Neuronal stem cell (in vitro differentiated cells): Measurements from ENCODE around the gene MRPL54.

ENCODE experiments used
- DNase-seq: peaks from one replicate; pipeline ENCODE4 v3.0.0-alpha.2; 2013; ENCODE audit warnings: low spot score
- H2AFZ ChIP-seq: one replicate; pipeline ENCODE4 v1.6.1; 2013; ENCODE audit warnings: mild to moderate bottlenecking, low read length, inconsistent platforms
- H2AK5ac ChIP-seq: 2 replicates; pipeline ENCODE4 v1.6.1; 2013; ENCODE audit warnings: low read depth, mild to moderate bottlenecking, inconsistent platforms, low read length, moderate library complexity, mixed read lengths
- H2BK120ac ChIP-seq: 2 replicates; pipeline ENCODE4 v1.6.1; 2013; ENCODE audit warnings: low read depth, mild to moderate bottlenecking, inconsistent platforms, low read length, moderate library complexity, mixed read lengths
- H2BK12ac ChIP-seq: one replicate; pipeline ENCODE4 v1.6.1; 2013; ENCODE audit warnings: low read length, inconsistent platforms
- H2BK15ac ChIP-seq: 2 replicates; pipeline ENCODE4 v1.6.1; 2013; ENCODE audit warnings: mild to moderate bottlenecking, low read length, inconsistent platforms, mixed read lengths
- H2BK5ac ChIP-seq: one replicate; pipeline ENCODE4 v1.6.1; 2013; ENCODE audit warnings: inconsistent platforms, mild to moderate bottlenecking, low read length, moderate library complexity
- H3K14ac ChIP-seq: one replicate; pipeline ENCODE4 v1.6.1; 2013; ENCODE audit warnings: low read length, inconsistent platforms
- H3K18ac ChIP-seq: 2 replicates; pipeline ENCODE4 v1.6.1; 2013; ENCODE audit warnings: low read length, inconsistent platforms
- H3K23ac ChIP-seq: 2 replicates; pipeline ENCODE4 v1.6.1; 2013; ENCODE audit warnings: low read depth, mild to moderate bottlenecking, mixed read lengths, low read length, inconsistent platforms; ENCODE audit not compliant: poor library complexity
- H3K27ac ChIP-seq: replicated peaks from 3 replicates; pipeline ENCODE4 v1.5.1; 2013; ENCODE audit warnings: low read length, inconsistent platforms
- H3K27me3 ChIP-seq, 3 experiments: 2 replicates each; pipeline ENCODE4 v1.6.1; 2013; ENCODE audit warnings: low read length in 3 of 3, mild to moderate bottlenecking in 2 of 3, inconsistent platforms in 1 of 3, low read depth in 1 of 3, mixed read lengths in 1 of 3, moderate library complexity in 1 of 3; ENCODE audit not compliant: control insufficient read depth in 3 of 3, insufficient read depth in 3 of 3
- H3K36me3 ChIP-seq, 2 donors: replicated peaks in 1 of 2; 2 replicates each; pipeline ENCODE4 v1.6.1; 2013; ENCODE audit warnings: low read length in 2 of 2; ENCODE audit not compliant: control insufficient read depth in 2 of 2, insufficient read depth in 2 of 2
- H3K4ac ChIP-seq: 2 replicates; pipeline ENCODE4 v1.6.1; 2013; ENCODE audit warnings: inconsistent platforms, mild to moderate bottlenecking, low read length, moderate library complexity
- H3K4me1 ChIP-seq, 2 donors: 1 replicate in 1 of 2; 2 replicates in 1 of 2; pipeline ENCODE4 v1.6.1; 2013; ENCODE audit warnings: low read length in 2 of 2, low read depth in 1 of 2; ENCODE audit not compliant: control insufficient read depth in 2 of 2, insufficient read depth in 1 of 2
- H3K4me2 ChIP-seq: one replicate; pipeline ENCODE4 v1.6.1; 2013; ENCODE audit warnings: mild to moderate bottlenecking, low read length, inconsistent platforms; ENCODE audit not compliant: insufficient read depth, poor library complexity, severe bottlenecking
- H3K4me3 ChIP-seq, 2 donors: 2 replicates each; pipeline ENCODE4 v1.5.1; 2013; ENCODE audit warnings: low read length in 2 of 2, mild to moderate bottlenecking in 2 of 2, inconsistent platforms in 1 of 2, moderate library complexity in 1 of 2
- H3K79me1 ChIP-seq: one replicate; pipeline ENCODE4 v1.6.1; 2013; ENCODE audit warnings: low read depth, mild to moderate bottlenecking, inconsistent platforms, low read length, moderate library complexity
- H3K9ac ChIP-seq: one replicate; pipeline ENCODE4 v1.6.1; 2013; ENCODE audit warnings: mild to moderate bottlenecking, low read depth, low read length, inconsistent platforms; ENCODE audit not compliant: poor library complexity
- H3K9me3 ChIP-seq, 2 donors: replicated peaks in 1 of 2; 2 replicates each; pipeline versions ENCODE3 to v1.6.1; 2013; ENCODE audit warnings: low read length in 2 of 2, mild to moderate bottlenecking in 2 of 2, inconsistent platforms in 1 of 2, low read depth in 1 of 2, mixed read lengths in 1 of 2, moderate library complexity in 1 of 2; ENCODE audit not compliant: control insufficient read depth in 2 of 2, insufficient read depth in 1 of 2
- H4K8ac ChIP-seq: one replicate; pipeline ENCODE4 v1.6.1; 2013; ENCODE audit warnings: low read depth, mild to moderate bottlenecking, inconsistent platforms, low read length, moderate library complexity
- H4K91ac ChIP-seq: one replicate; pipeline ENCODE4 v1.6.1; 2013; ENCODE audit warnings: low read length, low read depth, mild to moderate bottlenecking, inconsistent platforms; ENCODE audit not compliant: poor library complexity
- WGBS, 2 donors: extraction: QIAGEN DNeasy Blood & Tissue Kit; methylation state at CpG; one replicate each; pipeline ENCODE4 v1.1.7; 2013; ENCODE audit warnings: missing lambda C conversion rate in 2 of 2, mixed read lengths in 1 of 2; ENCODE audit not compliant: insufficient read length in 2 of 2, insufficient replicate concordance in 1 of 2; ENCODE audit errors: extremely low coverage in 2 of 2; 5-methylcytosine and 5-hydroxymethylcytosine counted together

Gene MRPL54

DNA sequence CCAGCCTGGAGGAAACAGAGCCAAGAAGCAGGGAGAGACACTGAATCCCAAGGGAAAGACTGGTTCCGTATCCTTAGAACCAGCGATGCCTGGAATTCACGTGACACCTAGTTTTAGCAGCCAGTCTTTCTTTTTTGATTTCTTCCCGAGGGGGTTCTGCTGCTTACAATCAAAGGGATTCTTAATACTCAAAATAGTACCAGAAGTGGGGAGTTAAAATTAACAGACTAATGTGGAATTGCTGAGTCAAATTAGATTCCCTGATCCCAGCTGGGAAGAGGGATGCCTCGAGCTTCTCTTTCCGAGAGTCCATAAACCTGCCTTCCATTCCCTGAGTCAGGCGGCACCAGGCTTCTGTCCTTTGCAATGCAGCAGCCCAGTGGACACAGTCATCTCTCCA is 28.5 kb downstream of the MRPL54 start:
- no peak overlapping the region for H2AFZ ChIP-seq
- no peak overlapping the region for H2BK12ac ChIP-seq

DNA sequence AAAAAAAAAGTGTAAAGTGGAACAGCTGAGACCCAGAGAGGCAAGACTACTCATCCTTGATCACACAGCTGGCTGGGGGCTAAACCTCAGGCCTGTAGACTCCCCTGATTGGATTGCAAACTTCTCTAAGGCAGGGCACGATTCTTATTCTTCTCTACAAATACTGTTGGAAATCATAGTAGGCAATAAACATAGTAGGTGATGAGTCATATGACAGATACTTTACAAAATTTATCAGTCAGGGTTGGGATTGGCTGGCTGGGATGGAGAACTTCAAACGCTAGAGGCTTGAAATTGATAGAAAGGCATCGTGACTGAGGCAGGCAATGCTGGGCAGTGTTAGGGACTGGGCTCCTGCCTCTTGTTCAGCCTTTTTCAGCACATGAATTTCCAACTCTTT is 29.6 kb downstream of the MRPL54 start:
- no peak overlapping the region for H3K27ac ChIP-seq
- no peak overlapping the region for H3K14ac ChIP-seq
- no peak overlapping the region for H3K4me2 ChIP-seq
- H2BK120ac ChIP-seq: no peak overlapping the region
- no peak overlapping the region for H2AK5ac ChIP-seq
- no CpG with 5 or more reads among the region's 3 CpGs for WGBS, 2 donors
- H3K4me1 ChIP-seq: no peaks in the 10 kb centered on the region
- no peak overlapping the region for H4K8ac ChIP-seq
- H3K9ac ChIP-seq: no peak overlapping the region
- DNase-seq: no peak
- H3K4ac ChIP-seq: no peak overlapping the region
- H4K91ac ChIP-seq: no peak overlapping the region
- H3K4me3 ChIP-seq: no peak overlapping the region
- no peak overlapping the region for H2BK12ac ChIP-seq
- peaks cover 0 to 23% (median 0%) of the 10 kb centered on the region in 3 experiments for H3K27me3 ChIP-seq
- H3K36me3 ChIP-seq: no peaks in the 10 kb centered on the region
- H2BK15ac ChIP-seq: no peak overlapping the region
- H3K79me1 ChIP-seq: no peaks in the 10 kb centered on the region
- H2BK5ac ChIP-seq: no peak overlapping the region
- H2AFZ ChIP-seq: no peak overlapping the region
- peaks cover 2 to 8% of the 10 kb centered on the region in 2 donors for H3K9me3 ChIP-seq
- no peak overlapping the region for H3K23ac ChIP-seq
- H3K18ac ChIP-seq: no peak overlapping the region

More for the DNA sequence above, 28.5 kb downstream of the MRPL54 start:
- no peak for DNase-seq
- no peaks in the 10 kb centered on the region for H3K4me1 ChIP-seq
- no peak overlapping the region for H3K14ac ChIP-seq
- H3K4ac ChIP-seq: no peak overlapping the region
- no peak overlapping the region for H4K8ac ChIP-seq
- H3K4me3 ChIP-seq: no peak overlapping the region
- no peaks in the 10 kb centered on the region for H3K36me3 ChIP-seq
- H2AK5ac ChIP-seq: peak overlapping the region; percentile 15
- no peak overlapping the region for H3K18ac ChIP-seq
- no peak overlapping the region for H2BK5ac ChIP-seq
- H3K27ac ChIP-seq: no peak overlapping the region
- H3K4me2 ChIP-seq: no peak overlapping the region
- no peak overlapping the region for H2BK120ac ChIP-seq
- no peaks in the 10 kb centered on the region for H3K79me1 ChIP-seq
- H2BK15ac ChIP-seq: no peak overlapping the region
- WGBS, 2 donors: no CpG with 5 or more reads among the region's 7 CpGs
- H3K9me3 ChIP-seq: peaks cover 2 to 5% of the 10 kb centered on the region in 2 donors
- H3K9ac ChIP-seq: no peak overlapping the region
- no peak overlapping the region for H4K91ac ChIP-seq
- H3K27me3 ChIP-seq: peaks cover 2 to 33% (median 9%) of the 10 kb centered on the region in 3 experiments
- H3K23ac ChIP-seq: no peak overlapping the region

DNA sequence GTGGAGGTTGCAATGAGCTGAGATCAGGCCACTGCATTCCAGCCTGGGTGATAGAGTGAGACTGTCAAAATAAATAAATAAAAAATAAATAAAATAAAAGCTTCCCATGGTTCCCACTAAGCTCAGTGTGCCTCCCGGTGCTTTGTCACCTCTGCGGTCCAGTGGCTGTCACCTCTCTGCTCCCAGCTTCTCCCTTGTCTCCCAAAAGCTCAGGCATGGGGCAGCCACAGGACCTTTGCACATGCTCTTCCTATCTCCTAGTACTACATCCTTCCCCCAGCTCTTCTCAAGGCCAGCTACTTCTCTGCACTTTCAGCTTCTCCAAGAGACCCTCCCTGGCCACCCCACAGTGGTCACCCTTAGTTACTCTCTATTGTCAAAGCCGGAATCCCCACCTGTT is 31.3 kb downstream of the MRPL54 start:
- Histone ChIP-seq H3K9ac (no peak overlapping the region), H3K27ac (no peak overlapping the region), H4K91ac (no peak overlapping the region), H2BK12ac (no peak overlapping the region), H3K27me3 (peaks cover 0 to 15% (median 0%) of the 10 kb centered on the region in 3 experiments), H4K8ac (no peak overlapping the region), H3K4me2 (no peak overlapping the region), H2BK120ac (no peak overlapping the region), H3K4me3 (no peak overlapping the region), H2BK15ac (no peak overlapping the region), H3K36me3 (no peaks in the 10 kb centered on the region), H2AK5ac (no peak overlapping the region), H3K79me1 (no peaks in the 10 kb centered on the region), H2BK5ac (no peak overlapping the region), H3K4ac (no peak overlapping the region), H3K4me1 (no peaks in the 10 kb centered on the region), H2AFZ (no peak overlapping the region), H3K23ac (no peak overlapping the region), H3K14ac (no peak overlapping the region), H3K9me3 (peaks cover 2 to 8% of the 10 kb centered on the region in 2 donors), H3K18ac (no peak overlapping the region)
- WGBS, 2 donors: no CpG with 5 or more reads among the region's 3 CpGs
- no peak for DNase-seq

DNA sequence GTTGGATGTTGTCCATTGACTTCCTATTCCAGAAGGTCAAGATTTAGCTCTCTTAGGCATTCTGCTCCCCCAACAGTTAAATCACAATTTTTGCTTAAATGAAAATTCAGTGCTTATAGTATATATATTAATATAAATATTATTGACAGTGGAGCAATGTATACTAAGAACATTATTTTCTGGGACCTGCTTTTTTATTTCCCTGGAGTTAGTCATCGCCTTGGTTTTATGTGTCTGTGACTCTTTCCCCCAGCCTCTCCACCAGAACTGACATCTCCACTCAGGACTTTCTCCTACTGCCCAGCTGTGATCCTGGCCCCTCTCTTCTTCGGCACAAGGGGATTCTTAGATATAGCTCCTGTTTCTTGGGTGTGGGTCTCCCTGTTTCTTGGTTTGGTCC is 33.9 kb downstream of the MRPL54 start:
- Histone ChIP-seq H3K9ac (no peak overlapping the region), H3K27ac (no peak overlapping the region), H3K4me1 (peaks cover 2 to 3% of the 10 kb centered on the region in 2 donors), H2AK5ac (no peak overlapping the region), H4K91ac (no peak overlapping the region), H3K4ac (no peak overlapping the region), H2BK120ac (no peak overlapping the region), H3K79me1 (no peaks in the 10 kb centered on the region), H2AFZ (no peak overlapping the region), H2BK5ac (no peak overlapping the region), H3K23ac (no peak overlapping the region), H3K4me3 (no peak overlapping the region), H3K27me3 (peaks cover 0 to 20% (median 9%) of the 10 kb centered on the region in 3 experiments), H3K14ac (no peak overlapping the region), H3K36me3 (no peaks in the 10 kb centered on the region), H3K4me2 (no peak overlapping the region), H2BK12ac (no peak overlapping the region), H3K18ac (no peak overlapping the region), H3K9me3 (peaks cover 0 to 4% of the 10 kb centered on the region in 2 donors), H4K8ac (no peak overlapping the region), H2BK15ac (no peak overlapping the region)
- no peak for DNase-seq
- WGBS, 2 donors: no CpG with 5 or more reads among the region's 2 CpGs
